Measurements from ENCODE around the gene SGCA. TPM values are rescaled to one million over a fixed set of nuclear protein-coding genes. Genes with fewer than 3 reads are reported as not detected.

SGCA gene
- total and polyA plus RNA-seq, 9 of the 15 experiments (the other 6 are each of a cell fraction or from before 2014, with no cell fraction given) = not detected

DNA sequence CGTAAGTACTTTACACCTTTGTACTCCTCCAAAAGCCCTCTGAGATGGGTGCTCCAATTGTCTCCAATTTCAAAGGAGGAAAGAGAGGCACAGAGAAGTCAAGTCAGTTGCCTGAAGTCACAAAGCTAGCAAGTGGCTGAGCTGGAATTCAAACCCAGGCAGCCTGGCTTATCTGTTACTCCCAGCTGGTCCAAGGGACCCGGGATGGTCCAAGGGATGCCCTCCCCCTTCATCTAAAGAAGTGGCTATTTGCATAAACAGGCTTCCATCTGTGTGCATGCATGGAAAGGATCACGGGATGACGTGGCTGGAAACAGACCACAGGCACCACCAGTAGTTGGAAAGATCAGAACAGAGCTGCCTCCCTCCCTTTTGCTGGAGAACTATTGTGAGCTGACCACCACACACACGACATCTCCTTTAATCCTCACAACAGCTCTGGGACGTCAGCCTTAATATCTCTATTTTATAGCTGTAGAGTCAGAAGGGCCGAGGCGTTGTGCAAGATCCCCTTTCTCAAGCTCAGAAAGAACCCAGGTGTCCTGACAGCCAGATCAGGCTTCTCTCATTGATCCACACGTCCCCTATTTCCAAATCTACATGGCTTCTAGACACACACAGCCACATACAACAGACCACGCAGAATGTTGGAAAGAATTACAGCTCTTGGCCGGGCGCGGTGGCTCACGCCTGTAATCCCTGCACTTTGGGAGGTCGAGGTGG is 46.5 kb downstream of the SGCA start (continued):
- TF ChIP-seq, protein P1, sequence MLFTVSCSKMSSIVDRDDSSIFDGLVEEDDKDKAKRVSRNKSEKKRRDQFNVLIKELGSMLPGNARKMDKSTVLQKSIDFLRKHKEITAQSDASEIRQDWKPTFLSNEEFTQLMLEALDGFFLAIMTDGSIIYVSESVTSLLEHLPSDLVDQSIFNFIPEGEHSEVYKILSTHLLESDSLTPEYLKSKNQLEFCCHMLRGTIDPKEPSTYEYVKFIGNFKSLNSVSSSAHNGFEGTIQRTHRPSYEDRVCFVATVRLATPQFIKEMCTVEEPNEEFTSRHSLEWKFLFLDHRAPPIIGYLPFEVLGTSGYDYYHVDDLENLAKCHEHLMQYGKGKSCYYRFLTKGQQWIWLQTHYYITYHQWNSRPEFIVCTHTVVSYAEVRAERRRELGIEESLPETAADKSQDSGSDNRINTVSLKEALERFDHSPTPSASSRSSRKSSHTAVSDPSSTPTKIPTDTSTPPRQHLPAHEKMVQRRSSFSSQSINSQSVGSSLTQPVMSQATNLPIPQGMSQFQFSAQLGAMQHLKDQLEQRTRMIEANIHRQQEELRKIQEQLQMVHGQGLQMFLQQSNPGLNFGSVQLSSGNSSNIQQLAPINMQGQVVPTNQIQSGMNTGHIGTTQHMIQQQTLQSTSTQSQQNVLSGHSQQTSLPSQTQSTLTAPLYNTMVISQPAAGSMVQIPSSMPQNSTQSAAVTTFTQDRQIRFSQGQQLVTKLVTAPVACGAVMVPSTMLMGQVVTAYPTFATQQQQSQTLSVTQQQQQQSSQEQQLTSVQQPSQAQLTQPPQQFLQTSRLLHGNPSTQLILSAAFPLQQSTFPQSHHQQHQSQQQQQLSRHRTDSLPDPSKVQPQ (CRISPR knock-in tag; IDR thresholded peaks at IDR 0.05; ENCODE audit: borderline replicate concordance) = no peak
- no peak for TF ChIP-seq TCF7 (IDR thresholded peaks at IDR 0.05; ENCODE audit: borderline replicate concordance)
- no peak for TF ChIP-seq DDX20 (tag; IDR thresholded peaks at IDR 0.05; ENCODE audit: low read depth)
- TF ChIP-seq NR2C1 (IDR thresholded peaks at IDR 0.05) = no peak
- TF ChIP-seq NR2C1 (tag; IDR thresholded peaks at IDR 0.05) = no peak
- TF ChIP-seq, protein P2, sequence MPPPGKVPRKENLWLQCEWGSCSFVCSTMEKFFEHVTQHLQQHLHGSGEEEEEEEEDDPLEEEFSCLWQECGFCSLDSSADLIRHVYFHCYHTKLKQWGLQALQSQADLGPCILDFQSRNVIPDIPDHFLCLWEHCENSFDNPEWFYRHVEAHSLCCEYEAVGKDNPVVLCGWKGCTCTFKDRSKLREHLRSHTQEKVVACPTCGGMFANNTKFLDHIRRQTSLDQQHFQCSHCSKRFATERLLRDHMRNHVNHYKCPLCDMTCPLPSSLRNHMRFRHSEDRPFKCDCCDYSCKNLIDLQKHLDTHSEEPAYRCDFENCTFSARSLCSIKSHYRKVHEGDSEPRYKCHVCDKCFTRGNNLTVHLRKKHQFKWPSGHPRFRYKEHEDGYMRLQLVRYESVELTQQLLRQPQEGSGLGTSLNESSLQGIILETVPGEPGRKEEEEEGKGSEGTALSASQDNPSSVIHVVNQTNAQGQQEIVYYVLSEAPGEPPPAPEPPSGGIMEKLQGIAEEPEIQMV (tag; conservative IDR thresholded peaks at IDR 0.05; ENCODE audit: low read depth) = no peak
- no peak for TF ChIP-seq TAF1 (IDR thresholded peaks at IDR 0.05; ENCODE audit: control insufficient read depth, extremely low read depth, insufficient read depth, low read length, severe bottlenecking)
- no peak for TF ChIP-seq POLR2AphosphoS5 (IDR thresholded peaks at IDR 0.05; ENCODE audit: control insufficient read depth, insufficient read depth, low read depth, low read length)
- TF ChIP-seq, protein P3, sequence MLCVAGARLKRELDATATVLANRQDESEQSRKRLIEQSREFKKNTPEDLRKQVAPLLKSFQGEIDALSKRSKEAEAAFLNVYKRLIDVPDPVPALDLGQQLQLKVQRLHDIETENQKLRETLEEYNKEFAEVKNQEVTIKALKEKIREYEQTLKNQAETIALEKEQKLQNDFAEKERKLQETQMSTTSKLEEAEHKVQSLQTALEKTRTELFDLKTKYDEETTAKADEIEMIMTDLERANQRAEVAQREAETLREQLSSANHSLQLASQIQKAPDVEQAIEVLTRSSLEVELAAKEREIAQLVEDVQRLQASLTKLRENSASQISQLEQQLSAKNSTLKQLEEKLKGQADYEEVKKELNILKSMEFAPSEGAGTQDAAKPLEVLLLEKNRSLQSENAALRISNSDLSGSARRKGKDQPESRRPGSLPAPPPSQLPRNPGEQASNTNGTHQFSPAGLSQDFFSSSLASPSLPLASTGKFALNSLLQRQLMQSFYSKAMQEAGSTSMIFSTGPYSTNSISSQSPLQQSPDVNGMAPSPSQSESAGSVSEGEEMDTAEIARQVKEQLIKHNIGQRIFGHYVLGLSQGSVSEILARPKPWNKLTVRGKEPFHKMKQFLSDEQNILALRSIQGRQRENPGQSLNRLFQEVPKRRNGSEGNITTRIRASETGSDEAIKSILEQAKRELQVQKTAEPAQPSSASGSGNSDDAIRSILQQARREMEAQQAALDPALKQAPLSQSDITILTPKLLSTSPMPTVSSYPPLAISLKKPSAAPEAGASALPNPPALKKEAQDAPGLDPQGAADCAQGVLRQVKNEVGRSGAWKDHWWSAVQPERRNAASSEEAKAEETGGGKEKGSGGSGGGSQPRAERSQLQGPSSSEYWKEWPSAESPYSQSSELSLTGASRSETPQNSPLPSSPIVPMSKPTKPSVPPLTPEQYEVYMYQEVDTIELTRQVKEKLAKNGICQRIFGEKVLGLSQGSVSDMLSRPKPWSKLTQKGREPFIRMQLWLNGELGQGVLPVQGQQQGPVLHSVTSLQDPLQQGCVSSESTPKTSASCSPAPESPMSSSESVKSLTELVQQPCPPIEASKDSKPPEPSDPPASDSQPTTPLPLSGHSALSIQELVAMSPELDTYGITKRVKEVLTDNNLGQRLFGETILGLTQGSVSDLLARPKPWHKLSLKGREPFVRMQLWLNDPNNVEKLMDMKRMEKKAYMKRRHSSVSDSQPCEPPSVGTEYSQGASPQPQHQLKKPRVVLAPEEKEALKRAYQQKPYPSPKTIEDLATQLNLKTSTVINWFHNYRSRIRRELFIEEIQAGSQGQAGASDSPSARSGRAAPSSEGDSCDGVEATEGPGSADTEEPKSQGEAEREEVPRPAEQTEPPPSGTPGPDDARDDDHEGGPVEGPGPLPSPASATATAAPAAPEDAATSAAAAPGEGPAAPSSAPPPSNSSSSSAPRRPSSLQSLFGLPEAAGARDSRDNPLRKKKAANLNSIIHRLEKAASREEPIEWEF (CRISPR knock-in tag; IDR thresholded peaks at IDR 0.05) = no peak
- TF ChIP-seq SAFB2 (IDR thresholded peaks at IDR 0.05; ENCODE audit: borderline replicate concordance, low read depth, low read length, severe bottlenecking) = no peak
- TF ChIP-seq BCOR (IDR thresholded peaks at IDR 0.05) = peak; percentile 80
- TF ChIP-seq ZNF316 (IDR thresholded peaks at IDR 0.05) = no peak
- no peak for TF ChIP-seq ZNF695 (CRISPR knock-in tag; IDR thresholded peaks at IDR 0.05)
- TF ChIP-seq ZNF778 (CRISPR knock-in tag; IDR thresholded peaks at IDR 0.05) = no peak
- no peak for TF ChIP-seq PKNOX1 (IDR thresholded peaks at IDR 0.05)
- no peak for TF ChIP-seq ZFX (CRISPR knock-in tag; IDR thresholded peaks at IDR 0.05)
